GM12878 (cell line): ENCODE data around the gene MEIOSIN. TPM values are rescaled to one million over a fixed set of nuclear protein-coding genes. Genes with fewer than 3 reads are reported as not detected.
A peak's percentile ranks its signal among the peaks of the same experiment; 100 is the strongest.

ENCODE experiments used
- ATAC-seq: fragments of 200-7000 bp; cut with Tn5 transposase; 3 replicates; pipeline ENCODE4 v1.9.1; 2020; ENCODE audit warnings: mild to moderate bottlenecking, moderate library complexity
- BruUV-seq: library from RNA; stranded (reverse); fragments of 400-500 nt; replicated peaks from 2 replicates; lab custom pipeline; 2021; lab: Mats Ljungman, UMichigan
- CTCF ChIA-PET: fragments of 300-600 bp; sonication (Branson Sonifier 250); formaldehyde crosslinking; extraction: SDS; loops from one replicate; lab custom pipeline; 2021; ENCODE audit warnings: inconsistent platforms; lab: Yijun Ruan, JAX
- POLR2A ChIA-PET: fragments of 350-600 bp; formaldehyde crosslinking; extraction: SDS; loops from one replicate; lab custom pipeline; 2021; ENCODE audit warnings: inconsistent platforms; lab: Charles Lee
- RAD21 ChIA-PET: fragments of 300-600 bp; sonication (Branson Sonifier 250); formaldehyde crosslinking; loops from one replicate; lab custom pipeline; 2023; ENCODE audit warnings: antibody characterized with exemption; ENCODE audit not compliant: unreplicated experiment; lab: Charles Lee
- SMC1A ChIA-PET: fragments of 300-600 bp; sonication (Branson Sonifier 250); formaldehyde crosslinking; loops from one replicate; lab custom pipeline; 2023; ENCODE audit not compliant: unreplicated experiment, uncharacterized antibody; lab: Charles Lee
- DNase-seq: peaks from one replicate; pipeline ENCODE4 v3.0.0-alpha.2; 2011; ENCODE audit warnings: low read depth, low spot score
- FAIRE-seq: peaks from 3 replicates; lab custom pipeline; 2011; peaks lifted over from hg19 to GRCh38; lab: Jason Lieb, UNC
- H2AFZ ChIP-seq: 2 replicates; pipeline ENCODE4 v1.6.0; 2011; ENCODE audit warnings: low read depth, low read length, control low read depth; ENCODE audit not compliant: control insufficient read depth
- H3K27ac ChIP-seq: 2 replicates; pipeline ENCODE4 v1.5.1; 2011; ENCODE audit warnings: control low read depth; ENCODE audit not compliant: control insufficient read depth, insufficient read depth
- H3K27me3 ChIP-seq, 2 experiments: replicated peaks in 1 of 2; 2 replicates each; pipeline versions ENCODE4 v1.6.0 to v1.6.1; 2011; ENCODE audit warnings: low read length in 1 of 2; ENCODE audit not compliant: control insufficient read depth in 2 of 2, insufficient read depth in 2 of 2
- H3K36me3 ChIP-seq, 2 experiments: 2 replicates each; pipeline ENCODE4 v1.5.1; 2011; ENCODE audit warnings: low read length in 1 of 2; ENCODE audit not compliant: control insufficient read depth in 2 of 2, insufficient read depth in 2 of 2
- H3K4me1 ChIP-seq: 2 replicates; pipeline ENCODE4 v1.6.1; 2011; ENCODE audit warnings: mild to moderate bottlenecking, low read length, moderate library complexity, mixed read lengths; ENCODE audit not compliant: control insufficient read depth, insufficient read depth
- H3K4me2 ChIP-seq: 2 replicates; pipeline ENCODE4 v1.6.0; 2011; ENCODE audit warnings: control low read depth; ENCODE audit not compliant: control insufficient read depth, insufficient read depth
- H3K4me3 ChIP-seq: fragments of 200-600 bp; sonication (generic); 2 replicates; pipeline ENCODE4 v1.5.1; 2016
- H3K79me2 ChIP-seq: 2 replicates; pipeline ENCODE4 v1.6.0; 2011; ENCODE audit warnings: low read length; ENCODE audit not compliant: control insufficient read depth, insufficient read depth
- H3K9ac ChIP-seq: 2 replicates; pipeline ENCODE4 v1.8.0; 2011; ENCODE audit warnings: low read length, control low read depth, mixed read lengths; ENCODE audit not compliant: control insufficient read depth, insufficient read depth
- H3K9me3 ChIP-seq: replicated peaks from 3 replicates; pipeline ENCODE4 v1.5.1; 2011; ENCODE audit warnings: mild to moderate bottlenecking, low read length; ENCODE audit not compliant: control insufficient read depth, insufficient read depth
- H4K20me1 ChIP-seq: 2 replicates; pipeline ENCODE4 v1.6.0; 2011; ENCODE audit not compliant: control insufficient read depth, insufficient read depth
- ESRRA ChIP-seq: IDR thresholded peaks from 2 replicates; pipeline ENCODE4 v1.6.1; 2012; ENCODE audit warnings: mild to moderate bottlenecking, low read length, improper control_type of control experiment
- POLR2A ChIP-seq: IDR thresholded peaks from 2 replicates; pipeline ENCODE4 v1.6.1; 2011; ENCODE audit warnings: low read depth, mild to moderate bottlenecking, low read length
- SKIL ChIP-seq: fragments of 450-650 bp; IDR thresholded peaks from 2 replicates; pipeline ENCODE4 v1.6.1; 2017; ENCODE audit warnings: mild to moderate bottlenecking, low read depth, inconsistent platforms; ENCODE audit not compliant: poor library complexity, severe bottlenecking
- STAT3 ChIP-seq: IDR thresholded peaks from 2 replicates; pipeline ENCODE4 v1.6.1; 2011; ENCODE audit warnings: low read depth, low read length, improper control_type of control experiment
- WGBS: methylation state at CpG from one replicate; pipeline ENCODE4 v1.1.6; 2016; ENCODE audit warnings: low lambda C conversion rate; ENCODE audit not compliant: insufficient replicate concordance, insufficient coverage; ENCODE audit errors: missing lambda C conversion rate; 5-methylcytosine and 5-hydroxymethylcytosine counted together
- in situ Hi-C: fragments of 300-500 bp; cut with MboI; formaldehyde crosslinking; loops from 9 replicates; pipeline ENCODE4 v1.14.3; 2018; ENCODE audit warnings: mixed read lengths
- intact Hi-C: fragments of 100-400 bp; cut with micrococcal nuclease; formaldehyde crosslinking; loops from one replicate; pipeline ENCODE4 v1.14.2; 2022; ENCODE audit not compliant: unreplicated experiment
- polyA plus RNA-seq, 11 experiments: library from polyadenylated mRNA; depleted of rRNA in 4 of 11; unstranded in 6 of 11; stranded (reverse) in 5 of 11; fragments of >200 nt; fragmentation: Nextera tagmentation in 4 of 11; fragmentation: Illumina TruSeq in 1 of 11; extraction: Ambion mirVana in 4 of 11; extraction: Trizol in 1 of 11; gene quantifications; 1 replicate in 1 of 11; 2 replicates in 10 of 11; pipeline versions ENCODE4 v1.2.1 to v1.2.3, GENCODE V29; 2011 to 2016; ENCODE audit warnings: inconsistent platforms in 2 of 11, missing spikeins in 2 of 11, low read depth in 1 of 11
- total RNA-seq, 4 experiments: library from RNA; depleted of rRNA in 3 of 4; stranded (reverse); fragments of >200 nt in 3 of 4; fragmentation: Illumina TruSeq in 1 of 4; extraction: Trizol in 1 of 4; gene quantifications; 2 replicates each; pipeline versions ENCODE4 v1.2.1 to v1.2.3, GENCODE V29; 2013 to 2021
- TF ChIP-seq, protein P1 (sequence below): fragments of 450-650 bp; IDR thresholded peaks from 2 replicates; pipeline ENCODE4 v1.6.1; 2017; ENCODE audit warnings: mild to moderate bottlenecking, moderate library complexity

The MEIOSIN gene
- total and polyA plus RNA-seq, 10 of the 15 experiments (the other 5 are each of a cell fraction or from before 2014, with no cell fraction given), result 0.05 to 0.66 (median 0.14) TPM; not detected in 4

DNA sequence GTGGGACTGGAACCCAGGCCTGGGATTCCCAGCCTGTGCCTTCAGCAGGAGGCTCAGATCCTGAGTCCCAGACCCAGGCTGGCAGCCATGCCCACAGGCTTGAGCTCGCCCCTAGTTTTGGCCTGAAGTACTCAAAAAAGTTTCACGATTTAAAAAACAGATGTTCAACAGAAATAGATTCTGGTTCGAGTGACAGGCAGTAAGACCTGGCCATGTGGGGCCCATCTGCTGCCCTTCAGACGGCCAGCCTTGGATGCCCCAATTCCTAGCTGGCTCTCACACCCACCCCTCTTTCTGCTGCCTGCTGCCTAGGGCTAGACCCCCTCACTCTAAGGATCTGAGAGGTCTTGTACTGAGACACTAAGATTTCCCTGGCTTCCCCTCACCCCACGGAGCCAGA, 51.9 kb downstream of the MEIOSIN start:
- no peaks in the 10 kb centered on the region for H3K79me2 ChIP-seq
- no peak overlapping the region for H3K9ac ChIP-seq
- H4K20me1 ChIP-seq, result no peaks in the 10 kb centered on the region
- H2AFZ ChIP-seq, result no peak overlapping the region
- ChIA-PET RAD21 (no interaction called here), SMC1A (no interaction called here), POLR2A (no interaction called here), CTCF (no interaction called here)
- 71% methylated on average over 5 of the region's 5 CpGs for WGBS
- DNase-seq, result no peak
- FAIRE-seq, result no peak
- ATAC-seq, result no peak
- intact Hi-C loops, result no loop called here
- no peak overlapping the region for H3K27ac ChIP-seq
- H3K4me2 ChIP-seq, result no peak overlapping the region
- no peak overlapping the region for H3K4me3 ChIP-seq
- peaks cover 2 to 12% of the 10 kb centered on the region in 2 experiments; a peak in 3 of 4 replicates for H3K36me3 ChIP-seq
- in situ Hi-C loops, result no loop called here
- no peaks in the 10 kb centered on the region for H3K9me3 ChIP-seq
- no peaks in the 10 kb centered on the region for H3K27me3 ChIP-seq
- BruUV-seq, result no TSS peak
- H3K4me1 ChIP-seq, result no peaks in the 10 kb centered on the region; the same call in 1 of the 2 replicates
- TF ChIP-seq SKIL, result no peak
- 0 out of 2 replicates have a peak, but pooled peaks have one; percentile 9 for TF ChIP-seq POLR2A
- no peak for TF ChIP-seq ESRRA
- TF ChIP-seq STAT3, result no peak
- TF ChIP-seq, protein P1, sequence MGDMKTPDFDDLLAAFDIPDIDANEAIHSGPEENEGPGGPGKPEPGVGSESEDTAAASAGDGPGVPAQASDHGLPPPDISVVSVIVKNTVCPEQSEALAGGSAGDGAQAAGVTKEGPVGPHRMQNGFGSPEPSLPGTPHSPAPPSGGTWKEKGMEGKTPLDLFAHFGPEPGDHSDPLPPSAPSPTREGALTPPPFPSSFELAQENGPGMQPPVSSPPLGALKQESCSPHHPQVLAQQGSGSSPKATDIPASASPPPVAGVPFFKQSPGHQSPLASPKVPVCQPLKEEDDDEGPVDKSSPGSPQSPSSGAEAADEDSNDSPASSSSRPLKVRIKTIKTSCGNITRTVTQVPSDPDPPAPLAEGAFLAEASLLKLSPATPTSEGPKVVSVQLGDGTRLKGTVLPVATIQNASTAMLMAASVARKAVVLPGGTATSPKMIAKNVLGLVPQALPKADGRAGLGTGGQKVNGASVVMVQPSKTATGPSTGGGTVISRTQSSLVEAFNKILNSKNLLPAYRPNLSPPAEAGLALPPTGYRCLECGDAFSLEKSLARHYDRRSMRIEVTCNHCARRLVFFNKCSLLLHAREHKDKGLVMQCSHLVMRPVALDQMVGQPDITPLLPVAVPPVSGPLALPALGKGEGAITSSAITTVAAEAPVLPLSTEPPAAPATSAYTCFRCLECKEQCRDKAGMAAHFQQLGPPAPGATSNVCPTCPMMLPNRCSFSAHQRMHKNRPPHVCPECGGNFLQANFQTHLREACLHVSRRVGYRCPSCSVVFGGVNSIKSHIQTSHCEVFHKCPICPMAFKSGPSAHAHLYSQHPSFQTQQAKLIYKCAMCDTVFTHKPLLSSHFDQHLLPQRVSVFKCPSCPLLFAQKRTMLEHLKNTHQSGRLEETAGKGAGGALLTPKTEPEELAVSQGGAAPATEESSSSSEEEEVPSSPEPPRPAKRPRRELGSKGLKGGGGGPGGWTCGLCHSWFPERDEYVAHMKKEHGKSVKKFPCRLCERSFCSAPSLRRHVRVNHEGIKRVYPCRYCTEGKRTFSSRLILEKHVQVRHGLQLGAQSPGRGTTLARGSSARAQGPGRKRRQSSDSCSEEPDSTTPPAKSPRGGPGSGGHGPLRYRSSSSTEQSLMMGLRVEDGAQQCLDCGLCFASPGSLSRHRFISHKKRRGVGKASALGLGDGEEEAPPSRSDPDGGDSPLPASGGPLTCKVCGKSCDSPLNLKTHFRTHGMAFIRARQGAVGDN, result no peak
